Erythroblast (primary cell): ENCODE results near the gene SNORC.

Source experiments
- DNase-seq, 2 experiments: peaks; one replicate each; lab custom pipeline; 2025; lab: John Stamatoyannopoulos, UW
- GATA1 ChIP-seq: IDR thresholded peaks from 2 replicates; pipeline ENCODE4 v1.6.1; 2011; ENCODE audit warnings: low read depth, mild to moderate bottlenecking, control low read depth, low read length, moderate library complexity
- POLR2A ChIP-seq: IDR thresholded peaks from 2 replicates; pipeline ENCODE4 v1.6.1; 2011; ENCODE audit warnings: mild to moderate bottlenecking, low read length

The SNORC gene

DNA sequence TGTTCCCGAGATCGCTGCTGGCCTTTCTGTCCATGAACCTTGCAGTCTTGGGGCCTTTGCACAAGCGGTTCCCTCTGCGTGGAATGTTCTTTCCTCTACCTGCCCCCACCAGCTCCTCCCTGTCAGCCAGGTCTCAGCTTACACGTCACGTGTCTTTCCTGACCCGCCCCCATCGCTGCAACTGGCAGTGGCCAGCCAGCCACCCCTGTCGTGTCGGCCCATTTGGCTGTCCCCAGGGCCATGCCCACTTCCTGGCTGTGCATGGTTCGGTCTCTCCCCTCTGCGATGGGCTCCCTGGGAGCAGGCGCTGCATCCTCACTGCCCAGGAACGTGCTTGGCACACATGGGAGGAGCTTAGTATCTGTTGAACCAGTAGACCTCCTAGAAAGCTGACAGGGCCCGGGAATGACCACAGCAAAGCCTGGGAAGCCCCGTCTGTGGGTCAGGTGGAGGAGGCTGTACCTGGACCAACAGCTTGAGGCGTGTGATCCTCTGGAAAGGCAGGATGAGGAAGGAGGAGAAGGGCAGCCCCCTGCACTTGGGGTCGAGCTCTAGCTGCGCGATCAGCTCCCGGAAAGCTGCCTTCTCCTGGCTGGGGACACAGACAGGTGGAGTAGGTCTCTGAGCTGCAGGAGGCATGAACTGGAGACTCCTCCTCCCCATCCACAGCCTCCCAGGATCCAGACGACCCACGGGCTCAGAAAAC lies 21.0 kb downstream of the SNORC start:
- DNase-seq: no peak
- TF ChIP-seq POLR2A (no peak), GATA1 (no peak)

DNA sequence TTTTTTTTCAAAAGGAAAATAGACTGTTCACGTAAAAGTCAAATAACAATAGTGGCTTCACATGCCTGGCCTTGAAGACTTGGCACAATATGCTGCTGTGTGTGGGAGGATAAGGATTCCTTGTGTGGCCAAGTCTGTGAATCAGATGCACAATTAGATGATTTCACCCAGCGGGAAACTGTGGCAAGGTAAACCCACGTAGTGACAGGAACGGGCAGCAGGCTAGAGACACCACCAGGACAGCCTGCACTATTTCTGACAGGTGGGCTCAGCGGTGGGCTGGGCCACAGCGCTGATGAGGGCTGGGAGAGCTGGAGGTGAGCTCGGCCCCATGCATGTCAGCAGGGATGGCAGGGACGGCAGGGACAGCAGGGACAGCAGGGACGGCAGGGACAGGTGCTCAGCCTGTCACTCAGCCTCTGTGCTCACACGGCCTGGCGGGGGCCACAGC lies 21.6 kb downstream of the SNORC start:
- DNase-seq: no peak
- TF ChIP-seq GATA1 (no peak), POLR2A (no peak)

- TF ChIP-seq GATA1 (no peak), POLR2A (no peak)
- DNase-seq: no peak
Measured at GRCh38 chr2:232892221-232892620, 22.2 kb downstream of the SNORC start.

- DNase-seq: no peak
- TF ChIP-seq POLR2A (no peak), GATA1 (no peak)
Measured at GRCh38 chr2:232892843-232893242, 22.8 kb downstream of the SNORC start.

GRCh38 chr2:232893834-232894233 lies 23.8 kb downstream of the SNORC start:
- DNase-seq: no peak
- TF ChIP-seq POLR2A (no peak), GATA1 (no peak)

- DNase-seq: no peak
- TF ChIP-seq GATA1 (no peak), POLR2A (no peak)
Measured at GRCh38 chr2:232894251-232894650, 24.2 kb downstream of the SNORC start.

GRCh38 chr2:232894746-232895145 lies 24.7 kb downstream of the SNORC start:
- DNase-seq: no peak
- TF ChIP-seq POLR2A: no peak
- no peak for TF ChIP-seq GATA1

DNA sequence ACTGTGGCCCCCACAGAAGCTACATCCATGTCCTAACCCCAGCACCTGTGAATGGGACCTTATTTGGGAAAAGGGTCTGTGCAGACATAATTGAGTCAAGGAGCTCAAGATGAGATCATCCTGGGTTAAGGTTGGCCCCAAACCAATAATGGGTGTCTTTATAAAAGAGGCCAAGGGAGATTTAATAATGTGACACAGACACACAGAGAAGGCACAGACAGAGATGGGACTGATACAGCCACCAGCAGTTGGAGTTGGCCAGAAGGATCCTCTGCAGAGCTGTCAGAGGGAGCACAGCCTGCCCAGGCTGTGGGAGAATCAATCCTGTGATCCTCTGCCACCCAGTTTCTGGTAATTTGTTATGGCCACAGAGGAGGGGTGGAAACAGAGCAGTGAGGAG lies 26.0 kb downstream of the SNORC start:
- no peak for DNase-seq

GRCh38 chr2:232896720-232897597 lies 26.9 kb downstream of the SNORC start:
- no peak for DNase-seq
- TF ChIP-seq GATA1: no peak
- TF ChIP-seq POLR2A: no peak

More for the DNA sequence above, 26.0 kb downstream of the SNORC start:
- TF ChIP-seq GATA1: no peak
- TF ChIP-seq POLR2A: no peak

DNA sequence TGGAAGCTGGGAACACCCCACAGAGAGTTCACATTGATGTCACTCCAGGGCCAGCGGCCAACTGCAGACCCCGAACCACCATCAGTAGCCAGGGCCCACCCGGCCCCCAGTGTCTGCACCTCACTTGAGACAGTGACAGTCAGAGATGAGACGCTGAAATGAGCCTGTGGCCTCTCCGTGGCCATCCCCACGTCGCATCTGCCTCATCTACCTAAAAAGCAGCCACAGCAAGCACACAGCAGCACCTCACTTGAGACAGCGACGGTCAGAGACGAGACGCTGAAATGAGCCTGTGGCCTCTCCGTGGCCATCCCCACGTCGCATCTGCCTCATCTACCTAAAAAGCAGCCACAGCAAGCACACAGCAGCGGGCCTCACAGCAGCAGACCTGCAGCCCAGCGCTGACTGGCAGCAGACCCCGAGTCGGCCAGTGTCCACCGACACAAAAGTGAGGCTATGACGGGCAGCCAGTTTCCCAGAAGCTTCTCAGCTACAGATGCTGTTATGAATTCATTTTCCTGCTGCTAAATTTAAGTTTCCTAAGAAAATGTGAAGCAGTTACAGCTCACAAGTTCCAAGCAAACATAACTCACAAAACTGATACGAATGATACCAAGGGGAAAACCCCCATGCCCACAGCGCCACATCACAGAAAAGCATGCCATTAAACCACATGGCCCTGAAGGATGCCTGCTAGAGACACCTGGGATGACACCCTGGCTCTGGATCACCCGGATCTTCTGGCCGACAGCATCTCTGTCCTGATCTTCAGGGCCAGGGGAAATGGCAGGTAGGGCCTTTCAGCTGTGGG lies 27.7 kb downstream of the SNORC start:
- TF ChIP-seq GATA1: no peak
- no peak for TF ChIP-seq POLR2A
- DNase-seq: no peak

DNA sequence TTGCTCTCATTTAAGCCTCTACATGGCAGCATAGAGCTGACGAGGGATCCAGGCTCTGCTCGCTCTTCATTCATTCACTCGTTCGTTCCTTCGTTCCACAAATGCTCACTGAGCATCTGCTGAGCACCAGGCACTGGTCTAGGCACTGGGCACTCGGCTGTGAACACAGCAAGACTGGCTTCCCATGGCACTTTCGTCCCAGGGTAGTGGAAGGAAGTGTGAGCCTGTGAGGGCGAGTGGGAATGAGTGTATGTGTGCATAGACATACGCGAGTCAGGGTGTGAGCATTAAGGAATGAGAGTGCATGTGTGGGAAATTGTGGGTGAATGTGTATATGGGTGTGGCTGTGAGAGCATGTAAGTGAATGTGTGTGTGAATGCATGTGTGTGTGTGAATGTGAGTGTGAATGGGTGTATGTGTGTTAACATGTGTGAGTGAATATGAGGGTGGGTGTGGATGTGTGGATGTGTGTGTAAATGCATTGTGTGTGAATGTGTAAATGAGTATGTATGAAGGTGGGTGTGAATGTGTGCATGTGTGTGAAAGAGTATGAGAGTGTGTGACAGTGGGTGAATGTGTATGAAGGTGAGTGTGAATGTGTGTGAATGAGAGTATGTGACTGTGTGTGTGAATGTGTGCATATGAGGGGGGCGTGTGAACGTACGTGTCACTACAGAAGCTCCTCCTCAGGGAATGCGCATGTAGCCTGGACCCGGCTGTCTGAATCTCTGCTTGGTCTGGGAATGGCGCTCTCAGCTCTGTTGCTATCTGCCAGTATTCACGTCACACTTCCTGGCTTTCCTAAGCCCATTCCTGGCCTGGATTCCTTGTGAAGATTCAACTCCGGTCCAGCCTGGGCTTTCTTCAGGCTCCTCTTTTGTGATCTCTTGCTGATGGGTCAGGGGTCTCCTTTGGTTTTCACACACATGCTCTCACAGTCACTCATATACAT lies 28.8 kb downstream of the SNORC start:
- no peak for DNase-seq
- no peak for TF ChIP-seq GATA1
- TF ChIP-seq POLR2A: no peak

- no peak for TF ChIP-seq POLR2A
- no peak for TF ChIP-seq GATA1
- DNase-seq: no peak
Measured at GRCh38 chr2:232900811-232901735, 31.0 kb downstream of the SNORC start.
